ENCODE data around the gene SLC1A7.

Gene SLC1A7

DNA sequence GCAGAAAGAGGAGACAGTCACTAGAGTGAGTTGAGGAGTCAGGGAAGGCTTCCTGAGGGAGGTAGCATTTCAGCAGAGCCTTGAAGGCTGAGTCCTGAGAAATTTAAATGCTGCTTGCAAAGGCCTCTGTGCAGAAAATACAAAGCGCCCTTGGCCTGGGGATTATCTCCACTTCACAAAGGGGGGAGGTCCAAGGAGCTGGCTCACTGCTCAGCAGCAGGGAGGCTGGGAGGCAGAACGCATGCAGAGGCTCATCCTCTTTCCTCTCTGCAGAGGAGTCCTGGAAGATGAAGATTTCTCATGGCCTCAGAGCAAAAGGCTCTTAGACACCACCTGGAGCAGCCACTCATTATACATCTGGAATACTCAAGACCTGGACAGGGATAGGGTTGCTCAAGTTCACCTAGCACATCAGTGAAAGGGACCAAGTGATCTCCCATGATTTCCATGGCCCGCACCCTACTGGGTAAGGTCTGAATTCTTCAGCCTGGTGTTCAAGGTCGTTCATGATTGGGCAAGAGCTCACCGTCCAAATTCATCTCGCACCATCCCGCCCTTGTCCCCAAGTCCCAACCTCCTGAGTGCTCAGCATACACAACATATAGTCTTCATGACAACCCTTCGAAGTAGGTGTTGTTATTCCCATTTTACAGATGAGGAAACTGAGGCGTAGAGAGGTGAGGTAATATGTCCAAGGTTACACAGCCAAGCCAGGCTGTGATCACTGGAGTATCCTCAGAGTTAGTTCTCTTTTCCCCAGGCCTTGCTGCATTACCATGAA, 9.0 kb downstream of the SLC1A7 start:
- no peak for DNase-seq

DNA sequence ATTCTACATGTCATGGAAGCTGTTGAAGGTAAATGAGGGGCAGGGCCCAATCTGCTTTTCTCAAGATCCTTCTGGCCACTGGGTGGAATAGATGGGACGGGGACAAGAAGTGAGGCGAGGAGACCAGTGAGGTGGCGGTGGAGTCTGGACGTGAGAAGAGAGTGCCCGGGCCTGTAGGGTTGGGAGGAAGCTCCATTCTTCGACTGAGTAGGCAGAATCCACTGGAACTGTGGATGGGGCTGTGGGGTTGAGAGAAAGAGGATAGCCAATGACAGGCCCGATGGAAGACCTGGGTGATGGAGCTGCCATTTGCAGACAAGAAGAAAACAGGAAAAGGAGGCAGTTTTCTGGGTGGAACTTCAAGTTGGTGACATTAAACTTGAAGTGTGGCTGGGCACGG, 10.3 kb downstream of the SLC1A7 start:
- DNase-seq, result no peak

DNA sequence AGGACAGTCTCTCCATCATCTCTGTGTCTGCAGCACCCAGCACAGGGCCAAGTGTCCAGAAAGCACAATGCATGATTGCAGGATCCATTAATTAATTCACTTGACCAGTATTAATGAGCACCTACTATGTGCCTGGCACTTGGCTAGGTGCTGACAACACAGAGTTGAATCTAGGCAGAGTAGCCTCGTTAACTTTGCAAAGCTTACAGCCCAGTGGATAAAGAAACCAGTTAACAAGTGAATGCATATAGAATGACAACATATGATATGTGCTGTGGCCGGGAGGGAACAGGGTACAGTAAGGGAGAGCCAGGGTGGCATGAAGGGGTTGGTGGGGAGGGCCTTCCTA, 10.9 kb downstream of the SLC1A7 start:
- DNase-seq, result no peak

DNA sequence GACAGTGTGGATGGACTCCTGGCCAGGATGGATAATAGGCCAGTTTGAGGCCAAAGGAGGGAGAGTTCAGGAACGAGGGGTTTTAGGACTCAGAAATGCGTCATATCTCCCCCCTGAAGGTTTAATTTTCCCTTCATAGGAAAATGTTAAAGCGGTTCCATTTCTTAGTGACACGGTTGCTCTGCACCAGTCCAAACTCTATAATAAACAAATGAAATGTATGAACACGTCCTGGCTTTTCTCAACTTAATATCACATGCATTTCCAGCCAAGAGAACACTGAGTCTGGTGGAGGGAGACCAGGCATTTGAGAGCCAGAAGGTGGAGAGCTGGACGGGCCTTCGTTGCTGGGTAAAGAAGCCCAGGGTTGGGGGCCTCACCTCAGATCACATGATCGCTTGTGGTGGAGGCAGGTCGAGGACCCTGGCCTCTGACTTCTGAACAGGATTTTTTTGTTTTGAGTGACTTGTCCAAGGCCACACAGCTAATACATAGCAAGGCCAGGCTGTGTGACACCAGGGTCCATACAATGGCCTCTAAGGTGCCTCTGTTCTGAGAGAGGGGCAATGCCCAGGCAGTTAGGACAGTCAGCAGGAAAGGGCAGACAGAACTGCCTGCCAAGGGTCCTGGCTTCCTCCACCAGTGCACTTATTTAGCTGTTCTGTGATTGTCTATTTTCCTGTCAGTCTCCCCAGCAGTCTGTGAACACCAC, 11.4 kb downstream of the SLC1A7 start:
- DNase-seq, result no peak

DNA sequence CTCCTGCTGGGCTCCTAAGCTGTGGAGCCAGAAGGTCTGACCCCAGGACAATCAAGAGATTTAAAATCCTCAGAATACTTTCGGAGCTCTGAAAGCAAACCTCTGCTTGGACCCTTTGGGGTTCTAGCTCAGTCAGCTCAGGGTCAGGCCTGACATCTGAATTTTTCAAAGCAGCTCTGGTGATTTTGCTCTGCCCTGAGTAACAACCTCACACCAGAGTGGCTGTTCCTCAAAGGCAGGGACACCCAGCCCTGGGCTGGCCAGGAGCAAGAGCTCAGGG, 11.9 kb downstream of the SLC1A7 start:
- no peak for DNase-seq

DNA sequence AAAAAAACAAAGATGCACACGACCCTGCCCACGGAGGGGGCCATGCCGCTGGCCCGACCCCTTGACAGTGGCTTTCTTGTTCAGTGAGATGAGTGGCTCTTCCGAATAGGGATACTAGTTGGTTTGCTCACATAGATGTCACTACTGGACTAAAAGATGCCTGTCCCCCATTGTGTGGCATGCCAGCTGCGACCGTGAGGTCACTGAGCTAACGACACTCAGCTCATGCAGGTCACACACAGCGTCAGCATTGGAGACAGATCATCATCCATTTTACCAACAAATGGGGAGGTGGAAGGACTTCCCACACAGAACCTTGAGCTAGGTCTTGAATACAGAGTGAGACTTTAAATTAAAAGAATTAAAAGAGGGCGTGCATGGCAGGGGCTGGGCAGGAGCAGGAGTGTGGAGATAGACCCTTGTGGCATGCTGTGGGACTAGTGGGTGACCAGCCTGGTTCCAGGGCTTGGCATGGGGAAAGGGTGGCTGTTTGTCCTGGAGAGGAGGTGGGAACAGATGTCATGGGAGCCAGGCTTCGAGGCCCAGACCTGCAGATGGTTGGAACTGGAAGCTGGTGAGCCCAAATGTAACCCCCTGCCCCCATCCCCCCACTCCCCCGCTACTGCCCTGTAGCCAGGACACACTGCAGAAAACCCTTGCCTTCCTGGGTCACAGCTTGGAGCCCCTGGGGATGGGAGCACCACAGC, 12.4 kb downstream of the SLC1A7 start:
- DNase-seq, result no peak

DNA sequence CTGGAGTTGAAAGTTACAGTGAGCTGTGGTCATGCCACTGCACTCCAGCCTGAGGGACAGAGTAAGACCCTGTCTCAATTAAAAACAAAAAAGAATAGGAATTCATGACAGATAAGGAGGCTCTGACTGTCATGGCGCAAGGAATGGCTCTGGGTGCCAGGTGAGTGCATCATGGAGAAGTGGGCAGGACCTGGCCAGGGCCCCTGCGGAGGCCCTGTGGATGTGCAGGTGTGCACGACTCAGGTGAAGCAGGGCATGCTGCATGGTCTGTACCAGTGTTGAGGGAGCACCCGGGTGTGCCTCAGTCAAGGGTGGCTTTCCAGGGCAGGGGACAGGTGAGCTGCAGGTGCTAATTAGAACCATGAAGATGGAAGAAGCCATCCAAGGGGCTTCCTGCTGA, 14.0 kb downstream of the SLC1A7 start:
- DNase-seq, result no peak

DNA sequence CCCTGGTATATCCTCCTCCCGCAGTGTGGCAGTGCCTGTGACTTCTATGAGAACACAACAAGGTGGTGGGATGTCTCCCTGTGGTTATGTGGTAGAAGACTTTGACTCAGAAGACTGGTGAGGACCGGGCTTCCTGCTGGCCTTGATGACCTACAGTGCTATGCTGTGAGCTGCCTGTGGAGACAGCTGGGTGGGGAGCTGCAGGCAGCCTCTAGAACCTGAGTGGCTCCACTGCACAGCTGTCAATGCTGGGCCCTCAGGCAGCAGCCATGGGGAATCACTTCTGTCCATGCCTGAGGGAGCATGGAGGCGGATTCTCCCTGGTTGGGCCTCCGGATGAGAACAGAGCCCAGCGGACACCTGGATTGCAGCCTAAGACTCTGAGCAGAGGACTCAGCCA, 14.9 kb downstream of the SLC1A7 start:
- no peak for DNase-seq

DNA sequence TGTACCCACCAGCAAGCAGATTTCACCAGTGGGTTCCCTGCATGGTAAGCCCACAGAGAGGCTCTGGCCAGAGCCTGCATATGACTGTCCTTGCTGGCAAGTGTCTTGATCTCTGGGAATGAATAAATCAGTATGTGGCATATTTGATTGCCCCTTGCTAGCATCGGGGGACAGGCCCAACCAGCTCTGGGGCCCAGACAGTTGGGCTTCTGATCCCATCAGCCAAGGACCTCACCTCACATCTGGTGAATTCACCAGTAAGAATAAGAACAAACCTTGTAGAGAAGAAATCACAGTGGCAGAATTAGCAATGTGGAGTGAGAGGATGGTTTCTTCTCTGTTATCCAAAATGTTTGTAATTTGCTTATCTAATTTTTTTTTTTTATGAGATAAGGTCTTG, 15.9 kb downstream of the SLC1A7 start:
- no peak for DNase-seq

DNA sequence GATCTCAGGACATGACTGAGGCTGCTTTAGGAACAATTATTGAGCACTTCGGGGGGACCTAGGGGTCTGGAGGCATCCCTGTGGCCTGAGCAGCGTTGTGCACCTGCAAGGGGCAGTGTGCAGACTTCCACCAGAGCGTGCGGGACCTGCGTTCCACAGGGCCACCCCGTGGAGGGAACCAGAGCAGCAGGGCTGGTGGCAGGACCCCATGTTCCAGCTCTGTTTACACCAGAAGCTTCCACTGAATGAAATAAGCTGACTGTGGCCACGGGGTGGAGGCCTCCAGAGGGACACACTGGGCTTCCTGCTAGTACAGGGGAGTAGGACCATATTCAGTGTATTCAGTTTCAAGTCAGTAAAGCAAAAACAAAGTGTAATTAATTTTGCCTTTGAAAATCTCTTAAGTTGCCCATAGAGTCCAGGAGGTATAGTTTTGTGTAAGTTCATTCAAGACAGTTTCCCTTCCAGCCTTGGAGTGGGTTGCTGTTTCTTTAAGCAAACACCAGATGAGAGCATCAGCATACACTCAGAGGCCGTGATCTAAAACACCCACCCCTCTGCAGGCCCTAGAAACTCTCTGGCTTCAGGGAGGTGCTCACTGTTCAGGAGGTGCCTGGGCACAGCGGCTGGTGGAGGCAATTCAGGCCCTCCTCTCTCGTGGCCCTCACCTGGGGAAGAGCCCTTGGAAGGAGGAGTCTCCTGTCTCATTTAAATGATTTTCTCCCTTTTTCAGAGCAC, 16.6 kb downstream of the SLC1A7 start:
- DNase-seq, result no peak

DNA sequence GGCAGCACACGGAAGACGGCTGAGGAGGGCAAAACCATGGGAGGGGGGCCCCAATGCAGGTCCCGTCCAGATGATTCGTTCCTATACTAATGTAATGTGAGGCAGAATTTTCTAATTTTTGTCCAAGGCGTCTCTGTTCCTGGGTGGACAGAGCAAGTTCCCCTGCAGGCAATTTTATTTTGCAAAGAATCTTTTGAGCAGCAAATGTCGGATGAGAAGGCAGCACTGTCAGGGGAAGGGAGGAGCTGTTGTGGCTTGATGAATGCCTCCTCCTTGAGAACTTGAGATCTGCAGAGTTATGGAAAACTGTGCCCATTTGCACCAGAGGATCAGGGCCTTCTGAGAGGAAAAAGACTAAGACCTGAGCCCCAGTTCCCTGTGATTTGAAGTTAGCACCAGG, 17.3 kb downstream of the SLC1A7 start:
- DNase-seq, result no peak

DNA sequence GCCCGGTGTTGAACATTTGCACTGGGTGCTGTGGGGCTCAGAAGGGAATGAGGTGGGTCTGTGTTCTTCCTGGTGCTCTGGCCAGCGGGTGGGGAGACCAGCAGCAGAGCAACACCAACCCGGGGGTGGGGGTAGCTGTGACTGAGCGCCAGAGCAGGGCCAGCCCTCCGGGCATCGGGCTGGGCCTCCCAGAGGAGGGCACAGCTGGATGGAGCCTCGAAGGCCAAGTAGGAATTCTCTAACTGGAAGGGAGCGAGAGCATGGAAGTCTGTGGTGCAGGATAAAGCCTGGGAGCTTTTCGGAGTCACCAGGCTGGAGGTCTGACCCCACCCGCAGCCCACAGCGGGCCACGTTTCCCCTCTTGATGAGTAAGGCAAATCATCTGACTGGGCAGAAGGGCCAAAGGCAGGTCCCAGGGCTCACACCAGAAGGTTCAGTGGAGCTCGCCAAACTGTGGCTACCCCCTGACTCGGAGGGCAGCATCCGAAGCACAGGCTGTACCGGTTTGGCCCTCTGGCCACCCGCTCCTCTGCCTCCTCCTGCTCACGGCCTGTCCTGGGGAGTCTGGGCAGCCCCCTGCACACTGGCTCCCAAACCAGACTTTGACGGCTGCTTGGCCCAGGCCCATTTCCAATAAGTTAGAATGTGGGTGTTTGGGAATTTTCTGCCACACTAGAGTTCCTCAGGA, 18.8 kb downstream of the SLC1A7 start:
- DNase-seq, result no peak

DNA sequence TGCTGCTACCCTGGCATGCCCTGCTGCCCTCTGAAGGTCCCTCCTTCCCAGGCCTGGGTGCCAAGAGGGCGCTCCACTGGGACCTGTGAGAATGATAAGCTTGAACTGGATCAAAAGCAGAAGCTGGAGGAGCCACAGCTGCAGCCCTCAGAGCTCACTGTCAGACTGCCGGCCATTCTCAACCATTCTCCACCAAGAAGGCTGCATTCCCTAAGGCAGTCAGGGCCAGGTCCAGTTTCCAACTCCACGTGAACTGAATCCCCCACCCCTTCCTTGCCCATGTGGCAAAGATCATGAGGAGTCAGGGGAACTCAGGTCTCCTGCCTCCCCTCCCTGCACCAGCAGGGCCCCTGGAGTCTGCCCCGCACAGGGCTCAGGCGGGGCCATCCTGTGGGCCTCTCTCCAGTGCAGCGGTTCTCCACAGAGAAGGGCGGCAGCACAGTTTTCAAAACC, 19.5 kb downstream of the SLC1A7 start:
- DNase-seq, result no peak

DNA sequence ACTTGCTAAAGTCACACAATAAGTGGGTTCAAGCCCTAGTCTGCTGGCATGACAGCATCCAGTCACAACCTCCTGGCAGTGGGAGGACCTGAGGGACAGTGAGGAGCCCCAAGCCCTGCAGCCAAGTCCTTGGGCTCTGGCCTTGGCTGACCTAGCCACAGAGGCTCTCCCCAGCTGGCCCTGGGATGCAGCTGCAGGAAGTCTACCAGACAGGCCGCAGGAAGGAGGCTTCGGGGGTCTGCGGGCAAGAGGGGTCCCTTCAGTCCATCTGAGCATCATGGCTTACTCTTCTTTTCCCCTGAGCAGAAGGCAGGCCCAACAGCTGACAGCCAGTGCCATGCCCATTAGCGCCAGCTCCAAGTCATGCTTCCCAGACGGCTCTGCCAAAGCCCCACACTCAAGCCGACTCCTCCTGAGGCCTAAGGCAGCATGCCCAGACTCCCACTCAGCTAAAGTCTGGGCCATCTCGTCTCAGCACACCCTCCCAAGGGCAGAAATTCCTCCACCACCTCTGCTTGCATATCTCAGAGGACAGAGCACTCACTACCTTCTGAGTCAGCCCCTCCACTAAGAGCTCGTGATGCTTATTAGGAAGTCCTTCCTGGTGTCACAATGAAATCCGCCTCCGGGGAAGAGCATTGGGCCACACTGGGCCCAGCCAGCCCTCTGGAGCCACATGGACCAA, 20.1 kb downstream of the SLC1A7 start:
- no peak for DNase-seq

DNA sequence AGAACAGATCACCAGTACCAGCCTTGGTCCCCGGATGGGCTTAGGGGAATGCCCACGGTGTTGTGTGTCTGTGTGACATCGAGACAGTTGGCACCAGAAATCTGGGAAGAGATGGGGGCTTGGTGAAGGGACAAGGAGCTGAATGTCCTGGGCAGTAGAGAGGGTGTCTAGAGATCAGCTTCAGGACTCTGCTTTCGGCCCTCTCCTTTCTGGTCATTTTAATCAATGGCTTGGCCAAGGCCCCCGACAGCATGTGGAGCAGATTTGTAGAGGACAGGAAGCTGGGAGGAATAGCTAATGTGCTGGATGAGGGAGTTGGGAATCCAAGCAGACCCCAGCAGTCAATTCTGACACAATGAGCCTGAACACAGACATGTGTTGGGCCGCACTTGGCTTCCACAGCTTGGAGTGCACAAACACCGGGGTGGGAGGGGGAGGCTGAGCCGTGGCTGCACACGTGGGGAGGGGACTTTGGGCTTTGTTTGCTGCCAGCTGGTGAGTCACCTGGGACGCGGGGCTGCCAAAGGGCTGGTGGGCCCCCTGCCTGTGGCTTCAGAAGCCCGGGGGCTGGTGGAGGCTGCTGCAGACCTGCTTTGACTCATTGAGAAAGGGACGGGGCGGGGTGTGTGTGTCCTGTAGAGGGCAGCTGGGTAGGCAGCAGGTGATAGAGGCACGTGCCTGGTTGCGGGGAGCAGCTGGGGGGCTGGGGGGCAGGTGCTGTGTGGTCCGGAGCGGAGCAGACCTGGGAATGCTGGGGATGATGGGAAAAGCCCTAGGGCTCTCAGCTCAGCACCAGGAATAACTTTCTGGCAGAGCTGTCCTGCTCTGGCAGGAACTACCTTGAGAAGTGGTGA, 20.9 kb downstream of the SLC1A7 start:
- no peak for DNase-seq

DNA sequence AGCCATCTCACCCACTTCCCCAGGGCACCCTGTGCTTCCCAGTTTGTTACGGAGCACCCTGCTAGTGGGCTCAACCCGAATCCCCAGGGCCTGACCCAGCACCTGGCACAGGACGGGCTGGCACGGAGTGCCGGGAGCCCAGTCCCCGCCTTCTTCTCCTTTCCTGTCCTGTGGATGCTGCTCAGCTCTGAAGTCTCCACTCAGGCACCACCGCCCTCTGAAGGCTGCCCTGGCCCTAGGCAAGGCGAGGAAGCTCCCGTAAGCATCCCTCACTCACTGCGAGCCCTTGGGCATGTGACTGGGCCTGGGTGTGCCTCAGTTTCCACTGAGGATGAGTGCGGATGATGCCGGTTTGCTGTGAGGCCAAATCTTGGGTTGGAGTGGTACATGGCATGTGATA, 21.8 kb downstream of the SLC1A7 start:
- no peak for DNase-seq

DNA sequence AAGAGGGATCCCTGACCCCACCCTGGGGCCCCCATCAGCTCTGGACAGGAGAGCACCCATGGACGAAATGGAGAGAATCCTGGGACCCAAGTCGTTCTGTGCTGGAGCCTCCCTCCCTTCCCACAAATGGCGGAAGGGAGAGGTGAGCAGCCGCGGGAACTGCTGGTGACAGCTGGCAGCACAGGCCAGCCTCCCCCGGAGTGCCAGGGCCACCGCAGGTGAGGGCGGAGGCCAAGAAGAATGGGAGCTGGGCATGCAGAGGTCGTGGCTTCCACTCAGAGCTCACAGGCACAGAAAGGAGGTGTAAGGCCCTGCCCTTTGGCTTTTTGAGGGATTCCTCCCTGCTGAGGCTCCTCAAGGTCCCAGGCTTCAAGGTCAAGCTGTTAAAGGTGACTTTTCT, 24.6 kb downstream of the SLC1A7 start:
- no peak for DNase-seq

DNA sequence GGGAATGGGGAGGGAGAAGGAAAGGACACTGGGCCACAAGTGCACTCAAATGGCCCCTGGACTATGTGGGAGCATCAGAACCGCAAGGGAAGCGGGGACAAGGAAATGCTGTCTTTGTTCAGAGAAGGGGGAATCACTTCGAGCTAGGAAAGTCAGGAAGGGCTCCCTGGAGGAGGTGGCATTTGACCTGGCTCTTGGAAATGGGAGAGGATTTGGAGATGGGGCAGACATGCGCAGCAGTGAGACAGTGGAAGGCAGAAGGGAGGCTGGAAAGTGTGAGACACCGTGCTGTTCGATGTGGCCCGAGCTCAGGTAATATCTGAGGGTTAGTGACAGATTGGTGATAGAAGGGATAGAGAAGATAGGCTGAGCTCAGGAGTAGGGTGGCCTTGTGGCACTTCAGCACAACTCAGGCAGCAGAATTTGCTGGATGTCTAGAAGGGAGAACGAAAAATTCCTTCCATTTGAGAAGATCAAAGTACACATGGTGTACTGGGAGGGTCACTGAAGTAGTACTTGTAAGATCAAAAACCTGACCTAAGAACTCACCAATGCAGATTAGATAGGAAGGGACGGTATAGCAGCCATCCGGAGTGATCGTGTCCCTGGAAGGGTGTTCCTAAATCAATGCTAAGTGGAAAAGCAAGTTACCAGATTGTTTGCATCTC, 25.4 kb downstream of the SLC1A7 start:
- DNase-seq, result no peak

DNA sequence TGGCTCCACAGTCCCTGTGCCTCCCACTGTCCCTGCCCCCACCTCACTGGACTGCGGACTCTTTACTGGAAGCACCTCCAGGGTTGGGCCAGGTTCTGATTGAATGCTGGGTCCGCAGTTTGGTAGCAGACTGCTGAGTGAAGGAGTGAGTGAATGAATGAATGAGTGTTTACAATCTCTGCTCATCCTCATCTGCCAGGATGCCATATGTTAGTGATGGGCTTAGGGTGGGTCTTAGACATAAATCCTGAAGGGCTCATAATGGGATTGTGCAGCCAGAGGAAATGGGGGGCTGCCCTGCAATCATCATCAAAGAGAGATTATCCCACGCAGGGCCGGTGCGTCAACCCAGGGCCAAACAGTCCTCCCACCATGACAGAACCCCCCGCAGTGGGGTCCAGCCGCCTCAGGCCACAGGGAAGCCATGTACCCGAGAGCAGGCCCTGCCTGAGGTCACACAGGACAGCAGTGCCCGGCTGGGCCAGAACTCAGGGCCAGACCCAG, 26.1 kb downstream of the SLC1A7 start:
- DNase-seq, result no peak
